ENCODE results near the gene MYOZ2. TPM values are rescaled to one million over a fixed set of nuclear protein-coding genes. Genes with fewer than 3 reads are reported as not detected.

The MYOZ2 gene
- total and polyA plus RNA-seq, 2 donors (not counting 3 experiments of a cell fraction or from before 2014, with no cell fraction given): 0.11 to 0.13 TPM

- H2AFZ ChIP-seq (ENCODE audit: low read depth, low read length): no peak overlapping the region
- no peak overlapping the region for H3K27ac ChIP-seq (ENCODE audit: insufficient read depth, low read depth, low read length)
- ChIA-PET POLR2A (interaction anchor here (1.8 kb wide), 1 partner anchor 15 kb away, joined by 4 read pairs; the partner anchor contains the start of gene USP53), CTCF (no interaction called here)
- intact Hi-C loops (cut with micrococcal nuclease) (no loop called here), dilution Hi-C loops (cut with MboI; ENCODE audit: extremely low pct_ligation_motif_present, low sequenced_read_pairs) (no loop called here)
- no peak for DNase-seq (ENCODE audit: low read depth, low spot score)
- H3K4me2 ChIP-seq (ENCODE audit: insufficient read depth, low read length): no peak overlapping the region
- no peaks in the 10 kb centered on the region for H3K9me1 ChIP-seq (replicated peaks; ENCODE audit: control insufficient read depth, extremely low read depth, insufficient read depth, low read length)
- H3K27me3 ChIP-seq (ENCODE audit: control insufficient read depth in 2 of 2, insufficient read depth in 2 of 2, low read length in 2 of 2): no peaks in the 10 kb centered on the region
- no peaks in the 10 kb centered on the region for H3K9me3 ChIP-seq (replicated peaks; ENCODE audit: control insufficient read depth, insufficient read depth, low read length)
- H3K4me3 ChIP-seq (replicated peaks in 1 of 3; ENCODE audit: insufficient read depth in 1 of 3, low read depth in 1 of 3, low read length in 3 of 3): no peak overlapping the region
- peaks cover 0 to 8% of the 10 kb centered on the region in 2 experiments for H3K36me3 ChIP-seq (ENCODE audit: control insufficient read depth in 2 of 2, extremely low read depth in 1 of 2, insufficient read depth in 2 of 2, low read length in 2 of 2)
- H3K4me1 ChIP-seq (ENCODE audit: control insufficient read depth, extremely low read depth, insufficient read depth, low read length): peaks cover 18% of the 10 kb centered on the region
- BruUV-seq (replicated peaks): no TSS peak
- peaks cover 52% of the 10 kb centered on the region for H3K79me2 ChIP-seq (ENCODE audit: control insufficient read depth, insufficient read depth, low read length)
- TF ChIP-seq EZH2 (IDR thresholded peaks at IDR 0.05; ENCODE audit: borderline replicate concordance, low read depth, low read length, severe bottlenecking) (no peak), JUN (IDR thresholded peaks at IDR 0.05; ENCODE audit: borderline replicate concordance, insufficient read depth, insufficient read length, low read depth) (no peak), POLR2A (IDR thresholded peaks at IDR 0.05; ENCODE audit: low read depth, low read length) (no peak), CTCF (IDR thresholded peaks at IDR 0.05; ENCODE audit: extremely low read depth in 1 of 2, insufficient read depth in 1 of 2, low read depth in 1 of 2, low read length in 2 of 2) (no peak), FOS (IDR thresholded peaks at IDR 0.05; ENCODE audit: borderline replicate concordance, insufficient read depth, low read length) (no peak), GATA2 (IDR thresholded peaks at IDR 0.05; ENCODE audit: insufficient read depth, insufficient read length, low read depth, low read length) (no peak), MYC (IDR thresholded peaks at IDR 0.05; ENCODE audit: low read depth, low read length) (no peak), POLR2AphosphoS5 (IDR thresholded peaks at IDR 0.05; ENCODE audit: insufficient read depth, low read depth, low read length) (no peak)
- TF ChIP-seq, protein P1, sequence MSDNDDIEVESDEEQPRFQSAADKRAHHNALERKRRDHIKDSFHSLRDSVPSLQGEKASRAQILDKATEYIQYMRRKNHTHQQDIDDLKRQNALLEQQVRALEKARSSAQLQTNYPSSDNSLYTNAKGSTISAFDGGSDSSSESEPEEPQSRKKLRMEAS (IDR thresholded peaks at IDR 0.05; ENCODE audit: insufficient read depth, insufficient read length): no peak
- no peak overlapping the region for H3K9ac ChIP-seq (replicated peaks; ENCODE audit: extremely low read depth, insufficient read depth, low read length)
- peaks cover 1% of the 10 kb centered on the region for H4K20me1 ChIP-seq (replicated peaks; ENCODE audit: control insufficient read depth, extremely low read depth, insufficient read depth, low read length)
- no peak for FAIRE-seq
Measured at GRCh38 chr4:119228406-119228805, 92.8 kb downstream of the MYOZ2 start.

Data from endothelial cell of umbilical vein (primary cell).